Measurements from ENCODE around the gene ALKBH4.
"Not testable (repeated sequence)": the region's sequence is repeated elsewhere in the genome, so short reads cannot be mapped to it uniquely, and the experiment has no call there.

GRCh38 chr7:102479209-102479584 lies 14.5 kb upstream of the ALKBH4 start:
- TF ChIP-seq CTCF (IDR thresholded peaks at IDR 0.05); ZFX (IDR thresholded peaks at IDR 0.05; ENCODE audit: borderline replicate concordance): not testable (repeated sequence)

All from 22Rv1 (cell line).